K562 (cell line): ENCODE data around the gene HAPLN3. TPM values are rescaled to one million over a fixed set of nuclear protein-coding genes. Genes with fewer than 3 reads are reported as not detected.

Experiments used
- CC2D1A ChIP-seq: fragments of 450-650 bp; IDR thresholded peaks from 2 replicates; pipeline ENCODE4 v1.6.1; 2017; ENCODE audit warnings: mild to moderate bottlenecking
- CTBP1 ChIP-seq: fragments of 450-650 bp; IDR thresholded peaks from 2 replicates; pipeline ENCODE4 v1.6.1; 2016; ENCODE audit warnings: borderline replicate concordance
- GABPB2 ChIP-seq: fragments of 250-450 bp; sonication (Bioruptor Pico); conservative IDR thresholded peaks from 2 replicates; pipeline ENCODE4 v1.5.1; 2021; ENCODE audit warnings: mild to moderate bottlenecking
- HLTF ChIP-seq: fragments of 450-650 bp; IDR thresholded peaks from 2 replicates; pipeline ENCODE4 v1.6.1; 2016
- RAD21 ChIP-seq, 2 experiments: fragments of 250-450 bp in 1 of 2; fragments of 450-650 bp in 1 of 2; sonication (Bioruptor Pico) in 1 of 2; formaldehyde crosslinking in 1 of 2; IDR thresholded peaks in 1 of 2; conservative IDR thresholded peaks in 1 of 2; 2 replicates each; pipeline versions ENCODE4 v1.4.0 to v1.8.0; 2020 to 2022; ENCODE audit warnings: mild to moderate bottlenecking in 2 of 2, moderate library complexity in 1 of 2
- SIN3A ChIP-seq, 2 experiments: fragments of 150-350 bp in 1 of 2; IDR thresholded peaks; 2 replicates each; pipeline ENCODE4 v1.6.1; 2011 to 2016; ENCODE audit warnings: borderline replicate concordance in 2 of 2, low read depth in 2 of 2, low read length in 2 of 2, mild to moderate bottlenecking in 2 of 2, moderate library complexity in 2 of 2; ENCODE audit not compliant: control insufficient read depth in 1 of 2
- STAG1 ChIP-seq: sonication (generic); formaldehyde crosslinking; IDR thresholded peaks from 2 replicates; pipeline ENCODE4 v1.5.0; 2020; ENCODE audit warnings: missing genetic modification reagents, borderline replicate concordance
- ZNF263 ChIP-seq: sonication (generic); formaldehyde crosslinking; IDR thresholded peaks from 2 replicates; pipeline ENCODE4 v1.8.0; 2022; ENCODE audit warnings: mild to moderate bottlenecking, missing genetic modification reagents, borderline replicate concordance
- polyA plus RNA-seq, 8 experiments: library from polyadenylated mRNA; depleted of rRNA in 4 of 8; stranded (reverse) in 5 of 8; unstranded in 3 of 8; fragments of >200 nt; fragmentation: Nextera tagmentation in 2 of 8; fragmentation: Illumina TruSeq in 1 of 8; extraction: Ambion mirVana in 2 of 8; extraction: Trizol in 1 of 8; gene quantifications; 2 replicates each; pipeline versions ENCODE4 v1.2.1 to v1.2.3, GENCODE V29; 2011 to 2014; ENCODE audit warnings: inconsistent platforms in 1 of 8, missing spikeins in 1 of 8
- total RNA-seq, 7 experiments: library from RNA; depleted of rRNA in 6 of 7; stranded (reverse); fragments of >200 nt in 6 of 7; fragmentation: Illumina TruSeq in 2 of 7; extraction: Trizol in 2 of 7; gene quantifications; 2 replicates each; pipeline versions ENCODE4 v1.2.1 to v1.2.3, GENCODE V29; 2011 to 2021; ENCODE audit warnings: low replicate concordance in 1 of 7
- TF ChIP-seq, protein P1 (sequence below), 2 experiments: fragments of 450-650 bp; formaldehyde crosslinking in 1 of 2; IDR thresholded peaks; 2 replicates each; pipeline versions ENCODE4 v1.4.0 to v1.6.1; 2014 to 2020; ENCODE audit warnings: mild to moderate bottlenecking in 2 of 2, borderline replicate concordance in 1 of 2, low read depth in 1 of 2
- TF ChIP-seq, protein P2 (sequence below): fragments of 200-800 bp; sonication (Bioruptor generic); IDR thresholded peaks from 2 replicates; pipeline ENCODE4 v1.6.1; 2017; ENCODE audit warnings: missing genetic modification characterization, missing compliant biosample characterization
- TF ChIP-seq, protein P3 (sequence below), 2 experiments: IDR thresholded peaks; 2 replicates each; pipeline ENCODE4 v1.6.1; 2011; ENCODE audit warnings: borderline replicate concordance in 1 of 2, control low read depth in 1 of 2, low read depth in 1 of 2, low read length in 1 of 2, mild to moderate bottlenecking in 1 of 2, mixed read lengths in 1 of 2, moderate library complexity in 1 of 2; ENCODE audit not compliant: insufficient read depth in 1 of 2, insufficient read length in 1 of 2, poor library complexity in 1 of 2, severe bottlenecking in 1 of 2; ENCODE audit errors: extremely low read depth in 1 of 2
- TF ChIP-seq, protein P4 (sequence below): fragments of 450-650 bp; formaldehyde crosslinking; IDR thresholded peaks from 2 replicates; pipeline ENCODE4 v1.4.0; 2020; ENCODE audit warnings: mild to moderate bottlenecking, moderate library complexity

HAPLN3 gene
- total and polyA plus RNA-seq, 9 of the 15 experiments (the other 6 are each of a cell fraction or from before 2014, with no cell fraction given): 0.04 to 2.4 (median 0.65) TPM

DNA sequence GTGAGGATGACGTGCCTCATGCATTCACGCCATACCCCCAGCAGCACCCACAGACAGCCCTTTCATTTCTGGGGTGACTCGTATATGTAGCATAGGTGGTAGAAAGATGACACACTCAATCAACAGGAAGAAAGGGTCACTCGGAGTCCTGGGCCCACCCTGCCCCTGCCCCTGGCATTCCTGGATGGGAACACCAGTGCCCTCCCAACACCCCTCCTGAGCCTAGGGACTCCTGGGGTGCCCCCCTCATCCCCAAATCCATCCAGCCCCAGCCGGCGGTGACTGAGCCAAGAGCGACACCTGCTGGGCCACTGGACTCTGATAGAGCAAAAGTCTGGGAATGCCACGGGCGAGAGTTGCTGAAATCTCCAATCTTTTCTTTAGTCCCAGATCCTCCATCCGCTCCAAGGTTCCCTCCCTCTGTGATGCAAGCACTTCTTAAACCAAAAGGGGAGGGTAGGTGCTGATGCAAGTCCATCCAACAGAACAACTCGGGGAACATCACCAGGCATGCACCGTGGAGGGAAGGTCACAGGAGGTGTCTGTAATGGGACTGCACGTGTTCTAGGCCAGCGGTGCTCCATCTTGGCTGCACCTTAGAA, 61.0 kb downstream of the HAPLN3 start (continued):
- TF ChIP-seq, protein P1, sequence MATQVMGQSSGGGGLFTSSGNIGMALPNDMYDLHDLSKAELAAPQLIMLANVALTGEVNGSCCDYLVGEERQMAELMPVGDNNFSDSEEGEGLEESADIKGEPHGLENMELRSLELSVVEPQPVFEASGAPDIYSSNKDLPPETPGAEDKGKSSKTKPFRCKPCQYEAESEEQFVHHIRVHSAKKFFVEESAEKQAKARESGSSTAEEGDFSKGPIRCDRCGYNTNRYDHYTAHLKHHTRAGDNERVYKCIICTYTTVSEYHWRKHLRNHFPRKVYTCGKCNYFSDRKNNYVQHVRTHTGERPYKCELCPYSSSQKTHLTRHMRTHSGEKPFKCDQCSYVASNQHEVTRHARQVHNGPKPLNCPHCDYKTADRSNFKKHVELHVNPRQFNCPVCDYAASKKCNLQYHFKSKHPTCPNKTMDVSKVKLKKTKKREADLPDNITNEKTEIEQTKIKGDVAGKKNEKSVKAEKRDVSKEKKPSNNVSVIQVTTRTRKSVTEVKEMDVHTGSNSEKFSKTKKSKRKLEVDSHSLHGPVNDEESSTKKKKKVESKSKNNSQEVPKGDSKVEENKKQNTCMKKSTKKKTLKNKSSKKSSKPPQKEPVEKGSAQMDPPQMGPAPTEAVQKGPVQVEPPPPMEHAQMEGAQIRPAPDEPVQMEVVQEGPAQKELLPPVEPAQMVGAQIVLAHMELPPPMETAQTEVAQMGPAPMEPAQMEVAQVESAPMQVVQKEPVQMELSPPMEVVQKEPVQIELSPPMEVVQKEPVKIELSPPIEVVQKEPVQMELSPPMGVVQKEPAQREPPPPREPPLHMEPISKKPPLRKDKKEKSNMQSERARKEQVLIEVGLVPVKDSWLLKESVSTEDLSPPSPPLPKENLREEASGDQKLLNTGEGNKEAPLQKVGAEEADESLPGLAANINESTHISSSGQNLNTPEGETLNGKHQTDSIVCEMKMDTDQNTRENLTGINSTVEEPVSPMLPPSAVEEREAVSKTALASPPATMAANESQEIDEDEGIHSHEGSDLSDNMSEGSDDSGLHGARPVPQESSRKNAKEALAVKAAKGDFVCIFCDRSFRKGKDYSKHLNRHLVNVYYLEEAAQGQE (IDR thresholded peaks at IDR 0.05; ENCODE audit: borderline replicate concordance): peak; percentile 78
- TF ChIP-seq, protein P1 (CRISPR knock-in tag; IDR thresholded peaks at IDR 0.05; ENCODE audit: low read depth): no peak
- no peak for TF ChIP-seq SIN3A (IDR thresholded peaks at IDR 0.05; ENCODE audit: borderline replicate concordance in 2 of 2, control insufficient read depth in 1 of 2, low read depth in 2 of 2, low read length in 2 of 2)
- TF ChIP-seq CTBP1: peak; percentile 24; the same call in 1 of the 2 replicates
- TF ChIP-seq STAG1 (CRISPR knock-in tag): peak; percentile 51; the same call in 1 of the 2 replicates
- no peak for TF ChIP-seq HLTF
- TF ChIP-seq, protein P2, sequence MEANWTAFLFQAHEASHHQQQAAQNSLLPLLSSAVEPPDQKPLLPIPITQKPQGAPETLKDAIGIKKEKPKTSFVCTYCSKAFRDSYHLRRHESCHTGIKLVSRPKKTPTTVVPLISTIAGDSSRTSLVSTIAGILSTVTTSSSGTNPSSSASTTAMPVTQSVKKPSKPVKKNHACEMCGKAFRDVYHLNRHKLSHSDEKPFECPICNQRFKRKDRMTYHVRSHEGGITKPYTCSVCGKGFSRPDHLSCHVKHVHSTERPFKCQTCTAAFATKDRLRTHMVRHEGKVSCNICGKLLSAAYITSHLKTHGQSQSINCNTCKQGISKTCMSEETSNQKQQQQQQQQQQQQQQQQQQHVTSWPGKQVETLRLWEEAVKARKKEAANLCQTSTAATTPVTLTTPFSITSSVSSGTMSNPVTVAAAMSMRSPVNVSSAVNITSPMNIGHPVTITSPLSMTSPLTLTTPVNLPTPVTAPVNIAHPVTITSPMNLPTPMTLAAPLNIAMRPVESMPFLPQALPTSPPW (CRISPR knock-in tag): peak; percentile 56; the same call in 1 of the 2 replicates
- peak; percentile 84 to 91 for TF ChIP-seq RAD21 (CRISPR knock-in tag; conservative IDR thresholded peaks at IDR 0.05 in 1 of 2, IDR thresholded peaks at IDR 0.05 in 1 of 2)
- peak; percentile 59 for TF ChIP-seq ZNF263 (CRISPR knock-in tag)
- TF ChIP-seq, protein P3, sequence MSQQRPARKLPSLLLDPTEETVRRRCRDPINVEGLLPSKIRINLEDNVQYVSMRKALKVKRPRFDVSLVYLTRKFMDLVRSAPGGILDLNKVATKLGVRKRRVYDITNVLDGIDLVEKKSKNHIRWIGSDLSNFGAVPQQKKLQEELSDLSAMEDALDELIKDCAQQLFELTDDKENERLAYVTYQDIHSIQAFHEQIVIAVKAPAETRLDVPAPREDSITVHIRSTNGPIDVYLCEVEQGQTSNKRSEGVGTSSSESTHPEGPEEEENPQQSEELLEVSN (IDR thresholded peaks at IDR 0.05; ENCODE audit: borderline replicate concordance in 1 of 2, extremely low read depth in 1 of 2, insufficient read depth in 1 of 2, insufficient read length in 1 of 2, low read depth in 1 of 2, low read length in 1 of 2, poor library complexity in 1 of 2, severe bottlenecking in 1 of 2): peak in 1 of 2 experiments; percentile 33
- no peak for TF ChIP-seq GABPB2 (CRISPR knock-in tag)
- peak; percentile 31; the same call in 1 of the 2 replicates for TF ChIP-seq CC2D1A
- TF ChIP-seq, protein P4, sequence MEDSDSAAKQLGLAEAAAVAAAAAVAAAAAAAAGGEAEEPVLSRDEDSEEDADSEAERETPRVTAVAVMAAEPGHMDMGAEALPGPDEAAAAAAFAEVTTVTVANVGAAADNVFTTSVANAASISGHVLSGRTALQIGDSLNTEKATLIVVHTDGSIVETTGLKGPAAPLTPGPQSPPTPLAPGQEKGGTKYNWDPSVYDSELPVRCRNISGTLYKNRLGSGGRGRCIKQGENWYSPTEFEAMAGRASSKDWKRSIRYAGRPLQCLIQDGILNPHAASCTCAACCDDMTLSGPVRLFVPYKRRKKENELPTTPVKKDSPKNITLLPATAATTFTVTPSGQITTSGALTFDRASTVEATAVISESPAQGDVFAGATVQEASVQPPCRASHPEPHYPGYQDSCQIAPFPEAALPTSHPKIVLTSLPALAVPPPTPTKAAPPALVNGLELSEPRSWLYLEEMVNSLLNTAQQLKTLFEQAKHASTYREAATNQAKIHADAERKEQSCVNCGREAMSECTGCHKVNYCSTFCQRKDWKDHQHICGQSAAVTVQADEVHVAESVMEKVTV: peak; percentile 60
